Upper lobe of left lung (tissue), 6 donors: ENCODE results near the gene GNA12. TPM values are rescaled to one million over a fixed set of nuclear protein-coding genes. Genes with fewer than 3 reads are reported as not detected.

Experiments
- ATAC-seq, 2 donors: fragments of 200-7000 bp; cut with Tn5 transposase; one replicate each; pipeline ENCODE4 v1.9.1; 2022; ENCODE audit warnings: mild to moderate bottlenecking in 2 of 2, moderate library complexity in 2 of 2; ENCODE audit not compliant: low FRiP score in 2 of 2
- DNase-seq, 2 donors: peaks; one replicate each; pipeline ENCODE4 v3.0.0-alpha.2; 2019 to 2020
- H3K27ac ChIP-seq, 4 donors: fragments of 200-600 bp; sonication (generic); one replicate each; pipeline ENCODE4 v1.5.1; 2016 to 2019
- H3K27me3 ChIP-seq, 4 donors: fragments of 200-600 bp; sonication (generic); one replicate each; pipeline ENCODE4 v1.5.1; 2017 to 2019
- H3K36me3 ChIP-seq, 4 donors: fragments of 200-600 bp; sonication (generic); one replicate each; pipeline ENCODE4 v1.5.1; 2016 to 2019
- H3K4me1 ChIP-seq, 4 donors: fragments of 200-600 bp; sonication (generic); one replicate each; pipeline ENCODE4 v1.5.1; 2018 to 2019
- H3K4me3 ChIP-seq, 4 donors: fragments of 200-600 bp; sonication (generic); one replicate each; pipeline ENCODE4 v1.5.1; 2017 to 2019; ENCODE audit warnings: mild to moderate bottlenecking in 2 of 4, moderate library complexity in 1 of 4
- H3K9me3 ChIP-seq, 4 donors: fragments of 200-600 bp; sonication (generic); one replicate each; pipeline ENCODE4 v1.5.1; 2018 to 2019
- CTCF ChIP-seq, 6 experiments: fragments of 450-650 bp in 4 of 6; fragments of 200-600 bp in 2 of 6; sonication (generic) in 2 of 6; IDR thresholded peaks; one replicate each; pipeline ENCODE4 v1.5.1; 2016 to 2019; ENCODE audit warnings: antibody characterized with exemption in 6 of 6
- EP300 ChIP-seq, 4 donors: sonication (generic); formaldehyde crosslinking; IDR thresholded peaks; one replicate each; pipeline ENCODE4 v1.5.1; 2017; ENCODE audit warnings: antibody characterized with exemption in 4 of 4, control low read depth in 2 of 4
- POLR2A ChIP-seq, 4 donors: fragments of 450-650 bp; IDR thresholded peaks; one replicate each; pipeline ENCODE4 v1.5.1; 2016 to 2017; ENCODE audit warnings: antibody characterized with exemption in 4 of 4, mild to moderate bottlenecking in 2 of 4
- POLR2AphosphoS5 ChIP-seq, 2 donors: sonication (generic); formaldehyde crosslinking; IDR thresholded peaks; one replicate each; pipeline ENCODE4 v1.5.1; 2017; ENCODE audit warnings: antibody characterized with exemption in 2 of 2
- WGBS, 2 donors: methylation state at CpG; one replicate each; pipeline ENCODE4 v1.1.5; 2017 to 2018; 5-methylcytosine and 5-hydroxymethylcytosine counted together
- total RNA-seq, 6 donors: library from RNA; depleted of rRNA in 4 of 6; stranded (reverse); fragments of >200 nt in 4 of 6; gene quantifications; one replicate each; pipeline versions ENCODE4 v1.1.0 to v1.2.1, GENCODE V29; 2016 to 2021
- donor health status: DM: no; HTN: no; CAD: no; lungs with moderate emphysema.
- donor health status: DM: no; HTN: yes; CAD: no; lungs with severe emphysema.

Gene GNA12
- total RNA-seq, 6 donors from 2014 or later = 24.0 to 52.3 (median 35.7) TPM

- Histone ChIP-seq H3K36me3 (no peaks in the 10 kb centered on the region), H3K27ac (no peak overlapping the region), H3K9me3 (no peaks in the 10 kb centered on the region), H3K4me3 (no peak overlapping the region), H3K4me1 (peaks cover 0 to 4% (median 0%) of the 10 kb centered on the region in 4 donors), H3K27me3 (no peaks in the 10 kb centered on the region)
- ATAC-seq (no peak), DNase-seq (no peak)
- 71 to 79% methylated on average over 6 of the region's 6 CpGs for WGBS, 2 donors
- TF ChIP-seq CTCF (IDR thresholded peaks at IDR 0.05) = no peak
- no peak for TF ChIP-seq POLR2AphosphoS5 (IDR thresholded peaks at IDR 0.05)
These were observed 69.8 kb downstream of the GNA12 start for GRCh38 chr7:2774280-2774679.

DNA sequence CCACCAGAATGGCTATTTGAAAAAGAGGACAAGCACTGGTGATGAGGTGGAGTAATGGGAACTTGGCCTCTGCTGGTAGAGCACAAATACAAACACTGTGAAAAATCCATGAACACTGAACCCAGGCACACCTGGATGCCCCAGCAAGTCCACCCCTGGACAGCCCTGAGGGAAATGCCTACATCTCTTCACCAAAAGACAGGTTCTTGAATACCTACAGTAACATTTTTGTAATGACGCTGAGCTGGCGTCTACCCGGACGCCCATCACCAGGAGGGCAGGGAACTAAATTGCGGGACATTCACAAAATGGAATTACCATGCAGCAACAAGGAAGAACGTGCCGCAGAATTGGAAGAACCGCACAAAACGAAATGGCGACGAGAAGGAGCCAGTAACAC, 70.5 kb downstream of the GNA12 start:
- no peak for ATAC-seq
- H3K4me1 ChIP-seq = peaks cover 0 to 4% (median 0%) of the 10 kb centered on the region in 4 donors
- no peaks in the 10 kb centered on the region for H3K36me3 ChIP-seq
- no peaks in the 10 kb centered on the region for H3K27me3 ChIP-seq
- no peak overlapping the region for H3K27ac ChIP-seq
- H3K4me3 ChIP-seq = no peak overlapping the region
- WGBS, 2 donors = 96 to 98% methylated on average over 11 of the region's 11 CpGs
- DNase-seq = no peak
- TF ChIP-seq EP300 (IDR thresholded peaks at IDR 0.05) (no peak), POLR2AphosphoS5 (IDR thresholded peaks at IDR 0.05) (no peak), POLR2A (IDR thresholded peaks at IDR 0.05) (no peak), CTCF (IDR thresholded peaks at IDR 0.05) (no peak)
- H3K9me3 ChIP-seq = no peaks in the 10 kb centered on the region

DNA sequence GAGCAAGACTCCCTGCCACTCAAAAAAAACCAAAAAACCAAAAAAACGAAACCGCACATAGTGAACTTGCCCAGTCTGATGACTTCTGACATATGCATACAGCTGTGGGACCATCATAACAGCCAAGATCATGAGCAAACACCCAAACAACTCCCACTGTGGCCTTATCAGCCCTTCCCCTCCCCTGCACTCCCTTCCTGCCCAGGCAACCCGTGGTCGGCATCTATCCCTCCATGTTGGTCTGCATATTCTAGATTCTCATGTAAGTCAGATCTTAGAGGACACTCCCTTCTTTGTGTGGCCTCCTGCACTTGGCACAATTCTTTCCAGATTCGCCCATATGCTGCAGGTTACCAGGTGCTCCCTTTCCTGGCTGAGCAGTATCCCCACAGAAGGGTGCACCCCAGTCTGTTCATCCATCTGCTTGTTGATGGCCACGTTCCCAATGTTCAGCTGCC, 72.8 kb downstream of the GNA12 start:
- 78 to 83% methylated on average over 6 of the region's 6 CpGs for WGBS, 2 donors
- no peaks in the 10 kb centered on the region for H3K9me3 ChIP-seq
- peaks cover 0 to 4% (median 0%) of the 10 kb centered on the region in 4 donors for H3K4me1 ChIP-seq
- H3K27ac ChIP-seq = no peak overlapping the region
- ATAC-seq = no peak
- no peak overlapping the region for H3K4me3 ChIP-seq
- DNase-seq = no peak
- TF ChIP-seq POLR2AphosphoS5 (IDR thresholded peaks at IDR 0.05) = no peak
- TF ChIP-seq CTCF (IDR thresholded peaks at IDR 0.05) = no peak
- no peak for TF ChIP-seq POLR2A (IDR thresholded peaks at IDR 0.05)
- TF ChIP-seq EP300 (IDR thresholded peaks at IDR 0.05) = no peak
- no peaks in the 10 kb centered on the region for H3K36me3 ChIP-seq
- no peaks in the 10 kb centered on the region for H3K27me3 ChIP-seq

DNA sequence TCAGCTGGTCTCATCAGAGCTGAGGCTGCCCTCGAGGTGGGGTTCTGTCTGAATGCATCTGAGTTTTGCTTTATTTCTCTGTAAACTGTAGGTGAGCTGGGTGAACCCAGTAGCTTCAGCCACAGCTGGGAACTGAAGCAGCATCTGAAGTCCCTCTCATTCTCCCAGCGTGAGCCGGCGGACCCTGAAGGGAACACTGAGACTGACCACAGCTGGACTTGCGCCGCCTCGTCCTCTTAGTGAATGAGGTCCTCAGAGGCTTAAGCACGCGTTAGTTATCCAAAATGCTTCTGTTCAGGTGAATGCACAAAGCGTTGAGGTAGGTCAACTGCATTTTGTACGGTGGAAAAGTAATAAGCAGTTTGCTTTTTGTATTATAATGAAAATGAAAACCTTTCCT, 79.5 kb downstream of the GNA12 start:
- ATAC-seq = no peak
- no peak for DNase-seq
- H3K4me1 ChIP-seq = peaks cover 25 to 36% (median 32%) of the 10 kb centered on the region in 4 donors
- H3K9me3 ChIP-seq = no peaks in the 10 kb centered on the region
- H3K27ac ChIP-seq = no peak overlapping the region
- WGBS, 2 donors = 95 to 96% methylated on average over 11 of the region's 11 CpGs
- no peaks in the 10 kb centered on the region for H3K27me3 ChIP-seq
- H3K4me3 ChIP-seq = no peak overlapping the region
- TF ChIP-seq POLR2AphosphoS5 (IDR thresholded peaks at IDR 0.05) (no peak), CTCF (IDR thresholded peaks at IDR 0.05) (no peak), POLR2A (IDR thresholded peaks at IDR 0.05) (no peak), EP300 (IDR thresholded peaks at IDR 0.05) (no peak)
- peaks cover 0 to 3% (median 0%) of the 10 kb centered on the region in 4 donors for H3K36me3 ChIP-seq

DNA sequence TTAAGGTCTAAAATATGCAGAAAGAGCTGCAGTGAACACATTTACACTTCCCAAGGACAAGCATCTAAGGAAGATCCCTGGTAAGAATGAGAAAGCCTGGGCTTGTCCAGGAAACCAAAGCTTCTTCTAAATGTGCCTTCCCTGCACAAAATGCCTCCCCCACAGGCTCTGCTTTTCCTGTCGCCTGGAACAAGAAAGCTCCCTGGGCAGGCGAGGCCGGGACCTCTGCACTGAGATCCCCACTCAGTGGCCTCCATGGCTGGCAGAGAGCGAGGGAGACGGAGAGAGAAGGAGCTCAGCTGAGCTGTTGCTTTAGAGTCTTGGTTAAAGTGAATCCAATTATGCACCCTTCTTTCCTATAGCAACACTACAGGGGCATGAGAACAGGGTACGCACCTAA, 80.5 kb downstream of the GNA12 start:
- Histone ChIP-seq H3K27me3 (no peaks in the 10 kb centered on the region), H3K27ac (peak overlapping the region; percentile 80 to 92 (median 90)), H3K4me3 (peak overlapping the region in 1 of 4 donors; percentile 34), H3K9me3 (no peaks in the 10 kb centered on the region), H3K36me3 (peaks cover 0 to 3% (median 0%) of the 10 kb centered on the region in 4 donors), H3K4me1 (peaks cover 34 to 45% (median 40%) of the 10 kb centered on the region in 4 donors)
- DNase-seq = no peak
- TF ChIP-seq POLR2A (IDR thresholded peaks at IDR 0.05) (no peak), POLR2AphosphoS5 (IDR thresholded peaks at IDR 0.05) (no peak), CTCF (IDR thresholded peaks at IDR 0.05) (no peak), EP300 (IDR thresholded peaks at IDR 0.05) (no peak)
- WGBS, 2 donors = 80 to 91% methylated on average over 5 to 6 of the region's 6 CpGs
- ATAC-seq = no peak
